Inferior parietal cortex (tissue), 1 donor: ENCODE measurements around the gene KCNC1.
A peak's percentile ranks its signal among the peaks of the same experiment; 100 is the strongest.

Experiments
- DNase-seq: peaks from one replicate; pipeline ENCODE4 v3.0.0-alpha.2; 2016; ENCODE audit errors: extremely low spot score

The KCNC1 gene

DNA sequence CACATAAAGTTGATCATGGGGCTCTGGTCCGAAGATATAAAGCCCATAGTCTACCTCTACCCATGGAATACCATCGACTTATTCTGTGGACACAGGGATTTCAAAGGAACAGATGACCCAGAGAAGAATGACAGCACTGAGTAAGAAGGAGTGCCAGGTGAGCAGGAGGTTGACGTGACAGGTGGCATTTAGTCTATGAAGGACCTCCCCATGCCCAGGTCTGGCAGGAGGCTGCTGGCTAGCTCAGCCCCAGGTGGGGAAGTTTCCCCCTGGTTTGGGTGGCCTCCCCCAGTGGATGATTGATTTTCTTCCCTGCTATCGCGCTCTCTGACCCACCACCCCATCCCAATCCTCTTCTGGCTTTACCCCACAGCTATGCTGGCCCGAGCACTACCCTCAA is 39.1 kb downstream of the KCNC1 start:
- DNase-seq, result no peak

DNA sequence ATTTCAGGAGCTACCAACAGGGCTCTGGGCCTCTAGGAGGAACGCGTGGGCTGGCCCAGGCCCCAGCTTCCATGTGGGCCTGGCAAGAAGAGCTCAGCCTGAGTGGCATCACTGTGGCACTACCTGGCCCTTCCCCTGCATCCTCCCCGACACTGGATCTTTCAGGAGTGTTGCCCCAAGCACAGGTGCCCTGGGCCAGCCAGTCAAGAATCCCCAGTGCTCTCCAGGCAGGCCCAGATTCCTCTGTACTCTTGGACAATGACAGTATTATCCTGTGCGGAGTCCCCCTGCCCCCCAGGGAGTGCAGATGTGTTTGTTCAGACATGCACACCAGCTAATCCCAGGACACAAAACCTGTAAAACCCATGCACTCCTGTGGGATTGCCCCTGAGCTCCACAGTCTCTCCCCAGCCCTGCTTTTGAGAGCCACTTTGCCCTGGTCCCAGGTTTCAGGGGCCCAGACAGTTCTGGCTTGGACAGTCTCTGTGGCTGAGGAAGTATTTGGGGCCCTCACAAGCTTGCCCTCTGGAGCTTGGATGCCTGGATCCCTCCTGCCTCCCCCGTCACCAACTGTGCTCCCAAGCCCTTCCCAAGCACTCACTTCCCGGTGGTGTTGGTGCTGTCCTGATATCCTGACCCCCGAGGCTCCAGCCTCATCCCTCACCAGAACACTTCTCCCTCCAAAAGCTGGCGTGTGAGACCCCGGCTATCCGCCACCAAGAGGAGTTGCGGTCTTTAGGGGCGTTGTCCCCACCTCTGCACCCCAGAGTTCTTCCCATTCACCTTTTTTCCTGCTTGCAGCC is 39.9 kb downstream of the KCNC1 start:
- DNase-seq, result no peak

DNA sequence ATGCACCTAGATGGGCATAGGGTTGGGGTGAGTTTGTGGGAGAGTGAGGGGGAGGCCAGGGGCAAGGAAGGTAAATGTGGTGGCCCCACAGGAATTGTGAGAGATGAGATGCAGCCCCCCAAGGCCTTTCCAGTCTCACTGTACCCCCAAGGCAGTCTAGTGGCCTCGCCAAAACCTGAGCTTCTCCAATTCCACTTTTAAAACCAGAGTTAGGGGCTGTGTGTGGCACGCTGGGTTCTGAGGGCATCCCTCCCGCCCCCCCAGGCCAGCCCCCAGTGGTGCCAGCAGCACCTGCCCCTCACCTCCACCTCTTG is 40.4 kb downstream of the KCNC1 start:
- no peak for DNase-seq

DNA sequence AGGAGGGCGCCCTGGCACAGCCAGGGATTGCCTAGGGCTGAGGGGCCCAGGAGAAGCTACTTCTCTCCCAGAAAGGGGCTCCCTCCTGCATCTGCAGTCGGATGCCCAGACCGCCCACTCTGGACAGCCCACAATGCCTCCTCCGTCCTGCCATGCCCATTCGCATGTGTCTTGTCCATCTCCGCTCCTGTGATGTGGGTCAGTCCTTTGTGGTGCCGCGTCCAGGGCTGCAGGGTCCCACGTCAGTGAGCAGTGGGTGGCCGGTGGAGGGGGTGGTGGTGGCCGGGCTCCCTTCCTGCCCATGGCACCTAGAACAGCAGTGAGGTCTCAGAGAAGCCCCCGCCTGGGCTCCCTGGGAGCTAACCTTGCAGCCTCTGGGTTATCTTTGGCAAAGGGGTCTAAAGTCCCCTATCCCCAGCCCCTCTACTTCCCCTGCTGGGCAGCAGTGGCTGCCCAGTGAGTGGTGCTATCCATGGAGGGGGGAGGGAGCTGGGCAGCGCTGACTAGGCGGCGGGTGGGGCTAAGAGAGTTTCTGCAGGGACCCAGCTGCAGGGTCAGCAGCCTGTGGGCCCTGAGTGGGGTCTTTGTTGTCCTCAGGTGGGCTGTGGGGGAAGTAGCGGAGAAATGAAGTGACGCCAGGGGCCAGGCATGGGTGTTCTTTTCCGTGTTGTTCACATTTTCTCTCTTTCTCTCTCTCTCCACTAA is 41.1 kb downstream of the KCNC1 start:
- DNase-seq, result no peak

DNA sequence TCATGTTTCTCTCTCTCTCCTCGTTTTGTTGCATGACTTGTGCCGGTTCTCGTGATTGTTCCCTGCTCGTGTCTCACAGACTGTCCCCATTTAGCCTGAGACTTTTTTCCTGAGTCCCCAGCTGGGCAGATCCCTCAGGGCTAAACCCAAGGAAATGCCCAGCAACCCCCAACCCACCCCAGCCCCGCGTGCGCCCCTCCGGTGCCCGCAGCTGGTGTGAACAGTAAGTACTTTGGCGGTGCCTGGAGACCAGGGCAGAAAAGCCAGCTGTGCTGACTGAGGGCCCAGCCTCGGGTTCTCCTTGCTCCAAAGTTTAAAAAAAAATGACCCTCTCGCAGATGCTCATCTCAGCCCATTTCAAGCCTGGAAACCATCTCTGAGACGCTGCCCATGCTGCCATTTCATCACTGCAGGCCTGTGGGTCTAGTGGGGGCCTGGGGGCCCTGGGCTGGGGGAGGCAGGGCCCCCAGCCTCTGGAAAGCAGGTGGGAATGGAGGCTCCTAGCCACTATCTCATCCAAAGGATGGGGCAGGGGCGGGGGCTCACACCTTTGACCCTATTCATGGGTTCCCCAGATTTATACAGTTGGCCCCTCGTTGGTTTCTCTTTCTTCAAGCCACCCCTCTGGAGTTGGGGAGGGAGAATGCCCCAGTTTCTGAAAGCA is 41.8 kb downstream of the KCNC1 start:
- no peak for DNase-seq

DNA sequence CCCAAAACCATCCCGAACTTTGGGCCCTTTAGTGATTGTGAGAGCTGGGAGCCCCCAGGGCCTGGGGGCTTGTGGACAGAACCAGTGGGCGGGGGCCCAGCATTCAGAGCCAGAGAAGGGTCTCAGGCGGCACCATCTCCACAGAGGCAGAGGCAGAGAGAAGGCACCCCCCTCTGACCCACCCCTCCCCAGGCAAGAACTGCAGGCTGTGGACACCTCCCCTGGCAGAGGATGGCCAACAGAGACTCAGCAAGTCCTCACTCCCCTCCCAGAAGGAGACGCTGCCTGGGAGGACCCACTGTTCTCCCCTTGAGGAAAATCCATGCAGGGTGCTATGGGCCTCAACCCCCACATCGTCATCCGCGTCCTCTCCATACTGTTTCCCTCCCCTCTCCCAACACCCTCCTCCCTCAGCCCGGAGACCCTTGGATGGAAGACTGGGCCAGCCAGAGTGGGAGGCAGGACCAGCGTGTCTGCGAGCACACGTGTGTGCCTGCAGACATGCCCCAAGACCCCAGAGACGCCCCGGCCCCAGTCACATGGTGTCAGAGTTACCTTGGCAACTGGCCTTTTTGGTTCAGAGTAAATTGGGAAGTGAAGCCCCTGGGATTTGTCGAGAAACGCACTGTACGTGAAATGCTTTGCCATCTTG is 42.6 kb downstream of the KCNC1 start:
- DNase-seq, result no peak

DNA sequence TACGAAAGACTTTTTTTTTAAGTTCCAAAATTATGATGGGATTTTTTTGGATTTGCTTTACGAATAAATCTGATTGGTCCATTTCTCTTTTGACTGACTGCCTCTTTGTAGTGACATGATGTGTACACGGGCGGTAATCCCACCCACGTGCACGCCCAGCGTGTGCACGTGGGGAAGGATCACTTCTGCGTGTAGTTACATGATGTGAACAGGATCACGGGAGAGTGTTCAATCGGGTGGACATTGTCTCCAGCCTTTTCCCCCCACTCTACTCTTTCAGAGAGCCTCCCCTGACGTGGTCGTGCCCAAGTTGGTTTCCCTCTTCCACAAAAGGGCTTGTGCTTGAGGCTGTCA is 43.1 kb downstream of the KCNC1 start:
- DNase-seq, result no peak

DNA sequence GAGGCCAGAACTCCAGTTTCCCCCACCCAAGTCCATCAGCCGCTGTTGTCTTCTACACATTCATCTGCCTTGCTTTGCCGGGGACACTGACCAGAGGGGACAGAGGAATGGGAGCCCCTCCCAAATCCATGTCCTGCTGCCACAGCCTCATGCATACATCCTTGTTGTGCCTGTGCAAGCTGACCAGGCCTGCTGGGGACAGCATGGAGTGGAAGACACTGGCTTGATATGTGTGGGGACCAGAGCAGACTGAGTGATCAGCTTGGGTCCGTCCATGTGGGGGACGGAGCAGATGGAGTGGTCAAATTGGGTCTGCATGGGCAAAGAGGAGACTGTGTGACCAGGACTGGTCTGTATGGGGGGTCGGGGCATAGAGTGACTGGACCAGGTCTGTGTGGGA is 43.8 kb downstream of the KCNC1 start:
- no peak for DNase-seq

DNA sequence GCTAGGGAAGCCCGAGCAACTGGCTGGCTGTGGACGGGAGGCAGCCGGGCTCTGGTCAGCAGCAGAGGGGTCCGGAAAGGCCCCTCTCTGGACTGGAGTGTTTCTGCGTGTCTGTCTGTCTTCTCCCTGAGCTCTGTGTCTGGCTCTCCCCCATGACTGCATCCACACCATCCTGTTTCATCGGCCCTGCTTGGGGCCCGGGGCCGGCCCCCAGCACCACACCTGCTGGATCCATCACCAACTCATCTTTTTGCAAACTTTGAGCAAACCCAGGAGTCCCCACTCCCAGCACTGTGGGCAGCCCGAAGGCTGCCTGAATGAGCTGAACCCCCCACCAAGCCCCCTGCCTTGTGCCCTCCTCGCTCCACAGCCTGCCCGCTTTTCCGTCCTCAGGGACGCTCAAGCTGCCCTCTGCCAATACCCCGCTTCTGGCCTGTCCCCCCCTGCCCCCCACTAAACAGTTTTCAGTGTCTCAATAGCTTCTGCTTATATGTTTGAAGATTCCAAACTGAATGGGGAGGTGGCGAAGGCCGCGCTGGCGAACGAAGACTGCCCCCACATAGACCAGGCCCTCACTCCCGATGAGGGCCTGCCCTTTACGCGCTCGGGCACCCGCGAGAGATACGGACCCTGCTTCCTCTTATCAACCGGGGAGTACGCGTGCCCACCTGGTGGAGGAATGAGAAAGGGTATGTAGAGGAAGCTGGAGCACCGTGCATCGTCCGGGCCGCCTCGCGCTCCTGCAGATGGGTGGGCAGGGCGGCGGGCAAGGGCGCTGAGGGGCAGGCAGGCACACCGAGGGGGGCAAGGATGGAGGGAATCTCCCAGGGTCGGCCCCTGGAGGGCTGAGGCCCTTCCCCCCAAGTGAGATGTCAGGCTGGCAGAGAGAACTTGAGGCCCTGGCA is 44.6 kb downstream of the KCNC1 start:
- no peak for DNase-seq

DNA sequence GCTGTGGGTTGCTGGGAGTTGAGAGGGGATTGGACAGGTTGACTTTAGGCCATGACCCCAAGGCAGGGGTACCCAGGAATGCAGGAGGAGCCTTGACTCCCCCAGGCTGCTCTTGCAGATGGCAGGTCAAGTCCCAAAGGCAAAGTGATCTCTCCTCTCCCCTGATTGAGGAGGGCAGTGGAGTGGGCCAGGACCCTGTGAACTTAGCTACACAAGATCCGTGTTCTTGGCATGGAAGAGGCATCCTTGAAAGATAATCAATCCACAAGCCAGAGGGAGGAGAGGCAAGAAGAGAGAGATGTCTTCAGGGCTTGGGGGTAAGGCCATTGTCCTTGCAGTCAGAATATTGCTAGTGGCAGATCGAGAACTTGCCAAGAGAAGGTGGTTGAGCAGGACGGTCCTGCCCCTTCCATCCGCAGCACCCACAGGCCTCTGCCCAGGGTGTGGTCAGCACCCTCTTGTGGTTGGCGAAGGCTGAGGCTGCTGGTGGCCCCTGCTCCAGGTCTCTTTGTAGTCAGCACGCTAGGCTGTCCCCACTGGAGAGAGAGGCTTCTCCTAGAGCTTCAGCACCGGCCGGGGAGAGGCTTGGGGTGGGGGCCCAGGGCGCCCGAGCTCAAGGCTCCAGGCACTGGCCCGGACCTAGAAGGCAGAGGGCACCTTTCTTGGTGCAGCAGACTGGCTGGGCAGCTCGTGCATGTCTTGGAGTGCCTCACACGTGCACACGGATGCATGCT is 45.4 kb downstream of the KCNC1 start:
- DNase-seq, result no peak

DNA sequence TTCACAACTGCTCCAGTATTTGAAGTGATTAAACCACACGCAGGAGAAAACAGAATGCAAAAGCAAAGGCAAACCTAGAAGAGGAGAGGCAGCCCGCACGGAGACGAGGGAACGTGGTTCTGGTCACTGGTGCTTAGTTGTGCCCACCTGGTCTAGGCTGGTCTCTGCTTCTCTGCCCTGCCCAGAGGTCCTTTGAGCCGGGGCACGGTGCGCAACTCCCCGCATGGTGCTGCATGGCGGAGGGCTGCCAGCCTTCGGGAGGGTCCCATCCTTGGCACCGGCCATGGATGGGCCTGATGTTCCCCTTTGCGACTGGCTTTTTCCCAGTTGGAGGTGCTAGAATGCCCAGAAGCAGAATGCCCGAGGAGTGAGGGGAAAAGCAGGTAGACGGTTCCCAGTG is 46.1 kb downstream of the KCNC1 start:
- DNase-seq, result no peak

DNA sequence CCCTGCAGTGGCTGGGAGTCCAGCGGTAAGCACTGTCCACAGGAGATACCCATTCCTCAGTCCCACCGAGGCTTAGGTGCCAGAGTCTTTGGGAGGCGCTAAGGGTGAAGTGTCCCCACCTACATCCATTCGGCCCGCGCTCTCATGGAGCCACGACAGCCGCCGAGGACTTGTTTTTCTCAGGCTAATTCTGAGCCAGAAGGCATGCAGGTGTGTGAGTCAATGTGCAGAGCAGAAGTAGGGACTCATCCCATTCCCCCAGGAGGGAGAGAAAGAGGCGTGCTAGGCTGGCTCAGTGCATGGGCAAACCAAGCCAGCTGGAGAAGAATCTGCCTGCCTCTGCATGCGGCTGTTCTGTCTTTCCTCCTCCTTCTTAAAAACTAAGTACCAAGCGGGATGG is 46.6 kb downstream of the KCNC1 start:
- DNase-seq, result peak; percentile 36

DNA sequence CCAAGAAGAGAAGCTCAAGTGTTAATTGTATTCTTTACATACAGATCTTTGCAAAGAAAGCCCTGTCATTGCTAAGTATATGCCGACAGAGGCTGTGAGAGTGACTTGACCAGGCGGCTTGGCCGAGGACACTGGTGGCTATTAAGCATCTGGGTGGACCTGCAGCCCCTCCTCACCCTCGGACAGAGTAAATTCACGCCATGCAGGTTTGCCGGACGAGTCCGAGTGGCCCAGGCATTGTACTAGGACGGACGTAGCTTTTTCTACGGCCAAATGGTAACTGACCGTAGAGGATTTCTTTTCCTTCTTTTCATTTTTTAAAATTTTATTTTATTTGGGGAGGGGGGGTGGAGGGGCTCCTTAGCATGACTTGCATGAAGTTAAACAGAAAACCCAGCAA is 47.0 kb downstream of the KCNC1 start:
- DNase-seq, result no peak

DNA sequence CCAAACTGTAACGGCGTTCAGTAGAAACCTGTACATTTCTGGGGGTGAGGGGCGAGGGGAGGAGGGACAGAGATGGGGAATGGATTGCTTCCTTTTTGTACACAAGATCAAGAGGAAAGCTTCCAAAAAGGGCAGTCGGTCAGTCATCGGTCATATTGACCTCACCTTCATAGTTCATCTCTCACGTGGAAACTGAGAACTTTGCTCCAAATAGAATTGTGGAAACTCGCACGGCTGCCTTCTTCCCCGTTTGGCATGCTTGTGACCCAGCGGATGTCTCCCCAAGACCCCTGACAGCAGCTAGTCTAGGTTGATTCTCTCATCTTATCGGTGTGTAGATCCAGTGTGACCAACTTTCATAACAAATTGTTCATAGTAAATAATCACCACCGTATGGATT is 47.6 kb downstream of the KCNC1 start:
- no peak for DNase-seq

DNA sequence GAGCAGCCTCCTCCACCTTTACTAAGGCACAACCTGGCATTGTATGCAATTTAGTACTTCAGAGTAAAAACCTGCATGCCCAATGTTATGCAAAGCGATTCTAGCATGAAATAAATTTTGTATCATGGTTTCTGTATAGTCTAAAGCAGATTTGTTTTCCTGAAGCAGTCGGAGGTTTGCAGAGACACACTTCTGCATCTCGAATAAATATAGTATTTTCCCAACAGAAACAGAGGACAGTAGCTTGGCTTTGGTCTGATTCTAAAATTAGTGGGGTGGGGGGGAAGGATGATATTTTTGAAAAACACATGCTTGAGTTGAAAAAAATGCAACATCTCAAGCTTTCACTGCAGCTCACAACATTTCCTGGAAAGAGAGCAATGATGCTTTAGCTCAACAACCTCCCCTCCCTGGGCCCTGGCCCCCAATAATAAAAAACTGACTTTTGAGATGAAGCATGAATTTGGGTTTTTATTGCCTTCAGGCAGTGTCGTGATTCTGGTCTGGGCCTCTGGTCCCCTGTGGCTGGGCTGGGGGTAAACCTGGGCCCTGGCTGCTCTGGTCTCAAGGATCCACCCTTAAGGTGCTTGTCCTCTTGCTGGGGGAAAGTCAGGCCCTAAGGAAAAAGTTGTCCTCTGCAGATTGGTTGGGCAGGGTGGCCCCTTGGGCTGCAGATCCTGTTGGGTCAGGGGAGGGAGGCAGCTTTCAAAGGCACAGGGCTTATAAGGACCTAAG is 48.2 kb downstream of the KCNC1 start:
- DNase-seq, result no peak

DNA sequence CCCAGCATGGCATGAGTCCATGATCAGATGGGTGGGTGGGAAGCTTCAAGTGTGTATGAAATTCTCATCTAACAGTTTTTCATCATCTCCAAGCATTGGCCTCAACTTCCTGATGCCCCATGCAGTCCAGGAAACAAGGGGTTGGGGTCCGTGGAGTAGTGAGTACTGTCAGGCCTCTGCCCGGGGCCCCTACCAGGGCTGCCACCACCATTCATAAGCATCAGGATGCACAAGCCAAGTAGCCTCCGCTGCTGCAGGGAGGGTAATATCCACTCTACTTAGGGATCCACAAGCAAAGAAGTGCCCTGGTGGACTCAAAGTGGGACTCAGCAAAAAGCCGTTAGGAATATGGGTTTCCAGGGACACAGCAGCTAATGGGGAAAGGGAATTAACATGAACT is 49.3 kb downstream of the KCNC1 start:
- DNase-seq, result no peak

DNA sequence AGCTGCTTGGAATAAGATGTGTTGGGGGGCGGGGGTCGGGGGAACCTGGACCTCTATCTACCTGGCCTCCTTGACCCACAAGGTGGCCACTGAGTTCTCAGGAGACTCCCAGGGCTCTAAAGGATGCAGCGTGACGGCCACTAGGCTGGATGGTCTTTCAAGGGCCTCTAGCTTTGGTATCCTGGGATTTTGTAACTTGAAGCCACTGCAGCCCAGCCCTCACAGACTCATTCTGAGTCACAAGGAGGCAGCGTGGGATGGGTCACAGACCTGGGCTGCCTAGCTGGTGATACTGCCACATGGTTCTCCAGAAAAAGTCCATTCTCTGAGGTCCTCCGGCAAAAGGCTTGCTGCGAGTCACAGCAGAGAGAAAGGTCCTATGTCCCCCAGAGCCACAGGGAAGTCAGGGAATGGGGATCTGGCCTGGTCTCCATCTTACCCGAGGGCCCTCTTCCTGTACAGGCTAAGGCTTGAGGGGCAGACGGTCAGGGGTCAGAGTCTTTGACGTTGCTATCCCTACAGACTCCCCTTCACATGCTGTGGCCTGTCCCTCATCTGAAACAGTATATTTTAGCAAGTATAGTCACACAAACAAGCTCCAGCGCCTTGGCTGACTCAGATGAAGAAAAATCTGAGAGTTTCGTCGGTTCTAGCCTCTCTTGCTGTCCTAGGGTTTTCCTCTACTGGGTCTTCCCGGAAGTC is 52.4 kb downstream of the KCNC1 start:
- no peak for DNase-seq

DNA sequence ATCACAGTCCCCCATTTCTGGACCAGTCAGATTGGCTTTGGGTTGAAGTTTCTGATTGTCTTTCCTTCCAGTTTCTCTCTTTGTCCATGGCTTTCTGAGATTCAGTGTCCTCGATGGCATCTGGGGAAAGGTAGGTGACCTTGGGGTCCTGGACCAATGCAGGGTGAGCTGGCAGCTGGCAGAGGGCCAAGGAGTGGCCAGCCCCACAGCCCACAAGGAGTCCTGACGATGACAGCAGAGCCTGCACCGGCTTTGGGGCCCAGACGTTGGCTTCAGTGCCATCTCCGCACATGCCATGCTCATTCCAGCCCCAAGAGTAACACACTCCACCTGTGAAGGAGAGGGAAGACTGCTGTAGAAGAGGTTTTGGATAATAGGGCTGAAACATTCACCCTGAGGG is 53.5 kb downstream of the KCNC1 start:
- DNase-seq, result no peak

DNA sequence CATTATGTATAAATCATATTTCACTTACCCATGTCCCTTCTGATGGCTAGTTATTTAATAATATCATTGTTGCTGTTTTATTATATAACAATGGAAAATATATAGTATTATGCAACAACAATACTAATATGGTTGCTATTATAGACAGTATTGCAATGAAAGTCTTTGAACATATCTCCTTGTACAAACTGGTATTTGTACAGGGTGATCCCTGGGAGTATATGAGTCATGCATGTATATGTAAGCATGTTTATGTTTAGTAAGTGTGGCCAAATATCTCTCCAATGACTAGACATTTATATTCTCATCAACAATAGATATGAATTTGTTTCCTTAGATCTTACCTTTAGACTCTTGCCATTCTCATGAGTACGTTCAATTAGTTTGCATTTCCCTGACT is 55.9 kb downstream of the KCNC1 start:
- DNase-seq, result no peak

DNA sequence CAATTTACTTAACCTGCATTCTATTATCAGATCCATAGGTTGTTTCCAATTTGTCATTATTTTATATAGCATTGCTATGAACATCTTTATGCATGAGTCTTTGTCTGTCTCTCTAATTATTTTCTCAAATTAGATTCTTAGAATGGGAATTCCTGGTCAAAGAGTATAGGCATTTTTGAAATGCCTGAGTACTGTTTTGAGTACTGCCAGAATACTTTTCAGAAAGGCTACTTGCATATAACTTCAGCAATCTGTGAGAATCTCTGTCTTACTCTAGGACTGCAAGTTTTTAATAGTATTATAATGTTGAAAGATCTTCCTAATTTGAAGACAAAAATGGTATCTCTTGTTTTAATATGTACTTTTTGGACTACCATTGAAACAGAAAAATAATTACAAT is 56.6 kb downstream of the KCNC1 start:
- no peak for DNase-seq
